Activated naive CD8-positive, alpha-beta T cell (primary cell): ENCODE measurements around the gene IP6K1.
A peak's percentile ranks its signal among the peaks of the same experiment; 100 is the strongest.
"Not testable (repeated sequence)": the region's sequence is repeated elsewhere in the genome, so short reads cannot be mapped to it uniquely, and the experiment has no call there.

Source experiments
- H3K27ac Mint-ChIP-seq: one replicate; pipeline ENCODE4 v1.8.0; 2021; ENCODE audit warnings: mixed read lengths
- H3K27me3 Mint-ChIP-seq: one replicate; pipeline ENCODE4 v1.8.0; 2021; ENCODE audit warnings: mixed read lengths
- H3K36me3 Mint-ChIP-seq: one replicate; pipeline ENCODE4 v1.8.0; 2021; ENCODE audit warnings: mixed read lengths
- H3K4me1 Mint-ChIP-seq: one replicate; pipeline ENCODE4 v1.8.0; 2021; ENCODE audit warnings: low read depth, mixed read lengths
- H3K4me3 Mint-ChIP-seq: one replicate; pipeline ENCODE4 v1.8.0; 2021; ENCODE audit warnings: mild to moderate bottlenecking, mixed read lengths
- H3K9me3 Mint-ChIP-seq: one replicate; pipeline ENCODE4 v1.8.0; 2021; ENCODE audit warnings: low read depth, mixed read lengths

Gene IP6K1

DNA sequence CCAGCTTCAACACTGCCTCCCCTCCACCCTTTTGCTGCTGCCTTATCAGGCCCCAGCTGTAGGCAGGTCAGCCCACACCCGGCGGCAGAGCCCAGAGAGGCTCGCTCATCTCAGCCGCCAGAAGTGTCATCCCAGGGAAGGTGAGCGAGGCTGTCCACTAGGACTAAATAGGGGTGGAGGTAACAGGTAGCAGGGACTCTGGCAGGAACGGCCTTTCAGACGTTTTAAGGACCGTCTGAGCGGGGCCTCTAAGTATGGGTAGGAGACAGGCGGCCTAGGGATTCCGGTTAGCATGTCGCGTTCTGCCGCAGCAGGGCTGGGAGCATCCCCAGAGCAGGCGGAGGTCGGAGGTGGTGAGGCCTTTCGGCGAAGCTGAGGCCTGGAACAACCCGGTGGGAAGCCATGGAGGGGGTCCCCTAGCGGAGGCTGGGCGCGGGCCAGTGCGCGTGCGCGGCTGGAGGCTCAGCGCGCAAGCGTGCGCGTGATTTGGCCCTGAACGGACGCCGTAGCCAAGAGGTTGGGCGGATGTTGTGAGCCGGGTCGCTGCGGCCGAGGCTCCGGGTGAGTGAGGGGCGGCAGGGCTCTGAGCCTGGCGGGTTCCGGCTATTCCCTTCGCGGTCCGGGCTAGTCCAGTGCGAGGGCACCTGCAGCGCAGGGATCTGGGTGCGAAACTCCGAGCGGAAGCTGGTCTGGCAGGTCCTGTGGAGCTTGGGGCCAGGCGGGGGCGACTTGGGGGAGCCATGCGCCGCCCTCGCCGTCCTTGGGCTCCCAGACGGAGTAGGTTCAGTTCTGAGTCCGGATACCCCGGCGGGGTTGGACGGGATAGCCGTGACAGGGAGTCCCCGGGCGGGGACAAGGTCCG lies 97.1 kb downstream of the IP6K1 start, which contains the start of the genes MST1 and RNF123:
MST1 (minus strand) TSS at position 429 of the 862 bp plus-strand sequence. CDS start 783 bp downstream, outside the sequence.
RNF123 (plus strand) TSS at position 512 of the 862 bp plus-strand sequence. CDS start 1,609 bp downstream, outside the sequence.
- peak within 1 kb of the TSS; percentile 95 for H3K27ac Mint-ChIP-seq
- peak within 1 kb of the TSS; percentile 94 for H3K4me3 Mint-ChIP-seq
- H3K9me3 Mint-ChIP-seq = no peaks in the 10 kb centered on the region
- H3K36me3 Mint-ChIP-seq = no peaks in the 10 kb centered on the region
- H3K27me3 Mint-ChIP-seq = no peaks in the 10 kb centered on the region
- peaks cover 33% of the 10 kb centered on the region for H3K4me1 Mint-ChIP-seq

DNA sequence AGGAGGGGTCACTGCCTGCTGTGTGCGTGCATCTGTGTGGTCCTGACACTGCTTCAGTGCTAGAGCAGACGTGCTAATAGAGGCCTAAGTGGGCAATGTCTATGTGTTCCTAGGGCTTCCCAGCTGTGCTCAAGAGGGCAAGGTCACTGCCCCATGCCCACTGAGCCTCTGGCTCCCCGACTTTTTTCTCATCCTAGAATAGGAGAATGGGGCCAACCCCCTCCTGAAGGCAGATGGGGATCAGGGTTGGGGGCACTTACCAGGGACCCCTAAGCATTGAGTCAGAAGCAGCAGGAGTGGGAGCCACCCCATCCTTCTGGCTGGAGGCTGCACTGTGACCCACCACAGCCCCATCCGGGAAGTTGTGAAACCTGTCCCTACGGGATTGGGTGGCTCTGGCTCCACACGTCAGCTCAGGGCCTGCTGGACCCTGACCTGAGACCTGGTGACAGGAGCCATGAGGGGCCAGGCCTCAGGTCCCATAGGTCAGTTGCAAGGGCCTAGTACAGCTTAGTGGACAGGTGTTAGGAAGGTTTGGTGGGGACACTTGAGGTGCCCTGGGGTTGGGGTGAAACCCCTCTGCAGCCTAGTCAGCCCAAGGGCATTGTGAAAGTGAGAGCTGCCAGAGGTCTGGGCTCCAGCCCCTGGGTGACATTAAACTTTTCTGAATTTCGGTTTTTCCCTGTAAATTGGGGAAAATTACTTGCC lies 97.8 kb downstream of the IP6K1 start:
- not testable (repeated sequence) for H3K9me3 Mint-ChIP-seq, H3K36me3 Mint-ChIP-seq, H3K27me3 Mint-ChIP-seq
- Mint-ChIP-seq H3K27ac (peak overlapping the region; percentile 95), H3K4me3 (peak overlapping the region; percentile 94), H3K4me1 (peaks cover 29% of the 10 kb centered on the region)

DNA sequence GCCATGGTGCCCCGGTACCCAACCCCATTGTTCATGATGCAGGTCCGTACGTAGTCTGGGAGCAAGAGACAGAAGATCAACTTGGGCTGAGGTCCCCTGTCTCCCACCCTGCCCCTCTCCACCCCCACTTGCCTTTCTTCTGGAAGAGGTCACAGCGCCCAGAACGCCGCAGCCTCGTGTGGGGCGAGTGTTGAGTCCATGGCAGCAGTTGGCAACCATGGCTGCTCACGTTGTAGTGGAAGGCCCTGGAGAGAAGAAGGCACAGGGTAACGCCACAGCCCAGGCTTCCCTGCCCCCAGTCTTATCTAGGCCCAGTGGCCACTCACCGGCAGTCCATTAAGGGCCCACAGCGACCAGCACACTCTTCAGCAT lies 98.9 kb downstream of the IP6K1 start:
- Mint-ChIP-seq H3K4me3 (peak overlapping the region; percentile 46), H3K4me1 (peaks cover 27% of the 10 kb centered on the region)
- not testable (repeated sequence) for H3K36me3 Mint-ChIP-seq, H3K27me3 Mint-ChIP-seq, H3K27ac Mint-ChIP-seq, H3K9me3 Mint-ChIP-seq

DNA sequence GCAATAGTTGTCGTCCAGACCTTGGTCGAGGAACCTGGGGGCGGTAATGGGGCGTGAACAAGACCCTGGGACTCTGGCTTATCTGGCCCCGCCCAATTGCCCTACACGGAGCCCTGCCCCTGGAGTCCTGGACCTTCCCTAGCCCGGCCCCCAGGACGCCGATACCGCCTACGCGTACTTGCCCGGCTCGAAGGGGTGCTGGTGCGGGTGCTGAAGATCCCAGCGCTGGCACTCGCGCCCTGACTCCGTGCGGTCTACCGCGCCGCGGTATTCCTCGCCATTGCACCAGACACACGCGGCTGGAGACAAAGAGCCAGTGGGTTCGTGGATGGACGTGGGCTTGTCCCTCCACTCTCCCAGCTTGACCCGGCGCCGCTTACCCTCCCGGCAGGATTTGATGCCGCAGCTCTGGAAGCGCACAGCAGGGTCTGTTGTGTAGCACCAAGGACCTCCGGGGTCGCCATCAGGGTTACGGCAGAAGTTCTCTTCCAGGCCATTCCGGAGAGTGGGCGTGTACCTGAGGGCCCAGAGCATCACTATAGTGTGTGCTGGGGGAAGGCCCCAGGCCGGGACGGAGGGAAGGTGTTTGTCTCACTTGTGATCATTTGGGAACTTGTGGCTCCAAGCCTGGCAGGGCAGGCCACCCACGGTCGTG lies 99.4 kb downstream of the IP6K1 start:
- Mint-ChIP-seq H3K4me1 (peaks cover 27% of the 10 kb centered on the region), H3K4me3 (peak overlapping the region; percentile 46)
- H3K27ac Mint-ChIP-seq, H3K36me3 Mint-ChIP-seq, H3K9me3 Mint-ChIP-seq, H3K27me3 Mint-ChIP-seq: not testable (repeated sequence)

DNA sequence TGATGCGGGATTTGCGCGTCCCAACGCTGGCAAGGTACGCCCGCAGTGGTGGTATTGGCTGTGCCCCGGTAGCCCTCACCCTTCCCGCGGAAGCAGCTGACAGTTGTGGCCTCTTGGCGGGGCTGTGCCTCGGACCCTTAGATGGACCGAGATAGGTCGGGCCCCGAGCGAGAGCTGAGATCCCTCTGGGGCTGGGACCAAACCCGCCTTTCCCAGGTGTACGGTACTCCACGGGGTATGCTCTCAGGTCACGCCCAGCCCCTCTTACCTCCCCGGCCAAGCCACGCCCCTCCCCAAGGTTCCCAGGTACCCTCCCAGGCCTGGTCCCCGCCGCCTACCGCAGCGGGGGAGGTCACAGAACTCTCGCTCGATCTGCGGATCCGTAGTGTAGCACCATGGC lies 100.0 kb downstream of the IP6K1 start:
- not testable (repeated sequence) for H3K27ac Mint-ChIP-seq, H3K27me3 Mint-ChIP-seq, H3K9me3 Mint-ChIP-seq, H3K36me3 Mint-ChIP-seq
- peaks cover 27% of the 10 kb centered on the region for H3K4me1 Mint-ChIP-seq
- peak overlapping the region; percentile 66 for H3K4me3 Mint-ChIP-seq

DNA sequence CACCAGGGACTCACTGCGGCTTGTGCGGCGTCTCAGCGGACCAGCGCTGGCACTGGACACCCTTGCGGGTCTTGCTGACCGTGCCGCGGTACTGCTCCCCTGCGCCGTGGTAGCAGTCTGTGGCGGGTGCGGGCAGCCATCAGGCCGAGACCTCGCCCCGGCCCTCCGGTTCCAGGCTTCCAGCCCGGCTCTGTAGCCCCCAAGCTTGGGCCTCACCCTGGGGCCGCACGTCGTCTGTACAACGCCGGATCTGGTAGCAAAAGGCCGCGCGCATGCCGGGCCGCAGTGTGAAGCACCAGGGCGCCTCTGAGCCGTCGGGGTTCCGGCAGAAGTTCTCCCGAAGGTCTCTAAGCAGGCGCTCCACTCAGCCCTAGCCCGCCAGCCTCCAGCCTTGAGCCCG lies 100.5 kb downstream of the IP6K1 start:
- H3K36me3 Mint-ChIP-seq, H3K4me3 Mint-ChIP-seq, H3K27me3 Mint-ChIP-seq, H3K9me3 Mint-ChIP-seq, H3K27ac Mint-ChIP-seq: not testable (repeated sequence)
- peaks cover 22% of the 10 kb centered on the region for H3K4me1 Mint-ChIP-seq

DNA sequence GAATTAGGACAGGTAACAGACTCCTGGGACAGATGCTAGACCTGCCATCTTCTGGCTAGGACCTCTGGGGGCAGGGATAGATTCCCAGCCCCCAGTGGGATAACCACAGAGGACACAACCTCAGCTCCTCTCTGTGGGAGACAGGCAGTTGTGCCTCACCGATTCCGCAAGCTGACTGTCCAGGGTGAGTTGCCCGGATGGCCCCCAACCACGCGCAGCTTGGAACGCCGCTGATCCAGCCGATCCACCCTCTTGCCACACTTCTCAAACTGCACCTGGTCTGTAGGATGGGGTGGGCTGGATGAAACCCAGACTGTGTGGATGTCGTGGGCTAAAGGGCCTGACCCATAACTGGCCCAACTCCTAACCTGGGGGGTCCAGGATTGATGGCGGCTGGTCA lies 101.2 kb downstream of the IP6K1 start:
- not testable (repeated sequence) for H3K9me3 Mint-ChIP-seq, H3K36me3 Mint-ChIP-seq, H3K27me3 Mint-ChIP-seq, H3K27ac Mint-ChIP-seq
- peaks cover 16% of the 10 kb centered on the region for H3K4me1 Mint-ChIP-seq
- peak overlapping the region; percentile 52 for H3K4me3 Mint-ChIP-seq

DNA sequence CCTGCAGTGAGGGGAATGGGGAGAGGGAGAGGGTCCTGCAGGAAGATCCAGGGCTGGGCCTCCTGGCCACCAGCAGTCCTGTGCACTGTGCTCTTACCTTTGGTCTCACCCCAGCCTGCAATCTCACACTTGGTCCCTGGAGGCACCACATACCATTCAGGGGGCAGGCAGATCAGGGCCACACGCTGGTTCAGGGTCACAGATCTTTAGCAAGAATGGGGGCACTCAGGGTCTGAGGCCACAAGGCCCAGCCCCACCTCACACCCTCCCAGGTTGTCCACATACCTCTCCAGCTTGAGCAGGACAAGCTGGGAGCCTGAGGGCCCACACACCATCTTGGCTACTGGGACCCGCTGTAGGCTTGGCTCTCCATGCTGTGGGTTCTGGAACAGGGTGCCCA lies 101.9 kb downstream of the IP6K1 start:
- not testable (repeated sequence) for H3K9me3 Mint-ChIP-seq, H3K27ac Mint-ChIP-seq, H3K4me3 Mint-ChIP-seq, H3K27me3 Mint-ChIP-seq, H3K36me3 Mint-ChIP-seq
- H3K4me1 Mint-ChIP-seq = peaks cover 16% of the 10 kb centered on the region

DNA sequence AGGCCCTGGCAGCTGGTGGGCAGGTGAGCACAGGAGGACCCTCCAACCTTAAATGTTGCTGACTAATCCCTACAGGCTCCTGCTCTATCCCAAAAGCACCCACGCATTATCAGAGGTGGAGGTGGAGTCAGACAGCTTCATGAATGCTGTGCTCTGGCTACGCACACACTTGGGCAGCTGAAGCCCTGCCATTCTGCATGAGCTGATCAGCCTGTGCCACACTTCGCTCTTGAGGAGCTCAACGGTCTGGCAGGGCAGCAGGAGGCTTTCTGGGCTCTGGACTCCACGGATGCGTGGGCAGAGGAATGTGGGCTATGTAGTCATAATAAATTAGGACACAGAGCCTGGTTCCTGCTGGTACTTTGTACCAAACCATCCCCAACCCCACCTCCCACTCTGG lies 103.2 kb downstream of the IP6K1 start:
- no peaks in the 10 kb centered on the region for H3K27me3 Mint-ChIP-seq

DNA sequence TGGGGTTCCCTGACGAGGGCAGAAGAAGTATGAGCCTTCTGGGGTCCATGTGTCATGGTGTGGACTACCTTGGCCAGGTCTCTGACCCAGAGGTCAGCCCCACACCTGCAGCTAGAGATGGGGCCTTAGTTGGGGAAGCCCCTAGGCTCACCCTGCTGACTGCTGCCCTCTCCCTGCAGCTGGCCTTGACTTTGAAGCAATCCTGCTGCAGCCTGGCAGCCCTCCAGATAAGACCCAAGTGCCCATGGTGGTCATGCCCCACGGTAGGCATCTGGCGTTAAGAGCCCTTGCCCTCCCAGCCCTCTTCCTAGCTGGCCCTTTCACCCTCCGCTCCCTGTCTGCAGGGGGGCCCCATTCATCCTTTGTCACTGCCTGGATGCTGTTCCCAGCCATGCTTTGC lies 104.8 kb downstream of the IP6K1 start:
- no peaks in the 10 kb centered on the region for H3K9me3 Mint-ChIP-seq
- no peak overlapping the region for H3K4me3 Mint-ChIP-seq
- H3K4me1 Mint-ChIP-seq = peaks cover 16% of the 10 kb centered on the region
- peaks cover 2% of the 10 kb centered on the region for H3K36me3 Mint-ChIP-seq
- H3K27ac Mint-ChIP-seq = no peak overlapping the region
- no peaks in the 10 kb centered on the region for H3K27me3 Mint-ChIP-seq

More for the DNA sequence above, 103.2 kb downstream of the IP6K1 start:
- peaks cover 9% of the 10 kb centered on the region for H3K4me1 Mint-ChIP-seq
- H3K4me3 Mint-ChIP-seq = no peak overlapping the region
- H3K9me3 Mint-ChIP-seq = no peaks in the 10 kb centered on the region
- peaks cover 2% of the 10 kb centered on the region for H3K36me3 Mint-ChIP-seq
- no peak overlapping the region for H3K27ac Mint-ChIP-seq

DNA sequence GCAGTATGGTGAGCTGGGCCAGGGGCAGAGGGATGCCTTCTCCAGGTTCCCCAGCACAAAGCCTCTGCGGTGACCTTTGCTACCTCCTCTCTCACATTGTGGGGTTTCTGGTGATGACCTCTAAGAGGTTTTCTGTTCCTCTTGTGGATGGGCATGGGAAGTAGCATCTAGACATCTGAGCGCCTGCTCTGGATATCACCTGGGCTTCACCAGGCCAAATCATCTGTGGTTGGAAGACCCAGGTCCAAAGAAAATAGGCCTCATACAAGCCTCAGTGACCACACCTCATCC lies 105.2 kb downstream of the IP6K1 start:
- Mint-ChIP-seq H3K4me3 (no peak overlapping the region), H3K4me1 (peaks cover 17% of the 10 kb centered on the region), H3K36me3 (peaks cover 2% of the 10 kb centered on the region), H3K27me3 (no peaks in the 10 kb centered on the region), H3K27ac (no peak overlapping the region), H3K9me3 (no peaks in the 10 kb centered on the region)

DNA sequence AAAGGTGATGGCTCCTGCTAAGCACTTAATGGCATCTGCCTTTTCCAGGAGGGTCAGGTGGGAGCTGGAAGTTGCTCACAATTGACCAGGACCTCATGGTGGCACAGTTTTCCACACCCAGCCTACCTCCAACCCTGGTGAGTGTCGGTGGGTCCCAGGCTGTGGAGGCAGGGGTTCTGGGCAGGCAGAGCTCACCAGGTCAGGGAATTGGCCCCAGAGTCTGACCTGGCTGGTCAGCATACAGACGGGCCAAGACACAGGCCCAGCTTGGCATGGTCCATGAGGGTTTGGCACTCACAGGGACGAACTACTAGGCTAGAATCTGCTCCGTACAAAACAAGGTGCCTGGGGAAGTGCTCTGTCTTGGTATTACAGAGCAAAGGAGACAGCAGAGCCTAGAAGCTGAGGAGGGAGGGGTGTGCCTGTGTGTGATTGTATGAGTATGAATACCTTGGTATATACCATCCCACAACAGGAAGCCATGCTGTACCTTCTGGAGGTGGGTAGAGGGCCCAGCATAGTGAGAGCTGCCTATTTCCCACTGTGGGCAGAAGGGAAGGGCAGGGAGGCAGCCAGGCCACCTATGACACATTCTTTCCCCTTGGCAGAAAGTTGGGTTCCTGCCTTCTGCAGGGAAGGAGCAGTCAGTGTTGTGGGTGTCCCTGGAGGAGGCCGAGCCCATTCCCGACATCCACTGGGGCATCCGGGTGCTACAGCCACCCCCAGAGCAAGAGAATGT lies 105.7 kb downstream of the IP6K1 start:
- H3K4me3 Mint-ChIP-seq = no peak overlapping the region
- no peaks in the 10 kb centered on the region for H3K27me3 Mint-ChIP-seq
- H3K4me1 Mint-ChIP-seq = peaks cover 21% of the 10 kb centered on the region
- H3K27ac Mint-ChIP-seq = no peak overlapping the region
- no peaks in the 10 kb centered on the region for H3K9me3 Mint-ChIP-seq
- H3K36me3 Mint-ChIP-seq = peaks cover 2% of the 10 kb centered on the region

DNA sequence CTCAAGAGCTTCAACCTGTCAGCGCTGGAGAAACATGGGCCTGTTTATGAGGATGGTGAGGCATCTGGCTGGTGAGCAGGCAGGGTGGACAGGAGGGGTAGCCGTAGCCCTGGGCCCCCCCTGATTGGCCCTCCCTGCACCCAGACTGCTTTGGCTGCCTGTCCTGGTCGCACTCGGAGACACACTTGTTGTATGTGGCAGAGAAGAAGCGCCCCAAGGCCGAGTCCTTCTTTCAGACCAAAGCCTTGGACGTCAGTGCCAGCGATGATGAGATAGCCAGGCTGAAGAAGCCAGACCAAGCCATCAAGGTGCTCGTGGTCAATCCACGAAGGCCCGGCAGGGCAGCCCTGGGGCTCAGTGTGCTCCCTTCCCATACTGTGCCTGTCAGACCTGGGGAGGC lies 110.4 kb downstream of the IP6K1 start:
- Mint-ChIP-seq H3K27ac (no peak overlapping the region), H3K9me3 (no peaks in the 10 kb centered on the region), H3K36me3 (peaks cover 2% of the 10 kb centered on the region), H3K4me3 (peak overlapping the region; percentile 92), H3K27me3 (no peaks in the 10 kb centered on the region), H3K4me1 (peaks cover 42% of the 10 kb centered on the region)

DNA sequence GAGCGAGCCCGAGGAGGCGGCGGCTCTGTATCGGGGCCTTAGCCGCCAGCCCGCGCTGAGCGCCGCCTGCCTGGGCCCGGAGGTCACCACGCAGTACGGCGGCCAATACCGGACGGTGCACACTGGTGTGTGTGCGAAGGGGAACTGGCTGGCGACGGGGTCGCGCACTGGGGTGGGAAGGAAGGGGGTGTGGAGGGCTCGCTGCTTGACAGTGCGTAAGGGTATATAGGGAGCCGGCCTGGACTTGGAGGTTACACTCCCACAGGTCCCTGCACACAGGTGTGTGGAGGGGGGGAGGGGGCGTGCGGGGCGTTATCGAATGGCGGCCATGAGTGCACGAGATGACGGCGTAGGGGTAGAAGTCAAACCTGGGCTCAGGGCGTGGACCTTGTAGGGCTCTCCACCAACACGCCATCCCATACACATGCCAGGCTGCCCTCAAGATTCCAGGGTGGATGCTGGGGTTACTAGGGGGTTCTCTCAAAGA lies 111.8 kb downstream of the IP6K1 start:
- H3K4me3 Mint-ChIP-seq = peak overlapping the region; percentile 92

More for the DNA sequence above, 111.8 kb downstream of the IP6K1 start:
- Mint-ChIP-seq H3K27me3 (no peaks in the 10 kb centered on the region), H3K4me1 (peaks cover 38% of the 10 kb centered on the region), H3K9me3 (no peaks in the 10 kb centered on the region), H3K27ac (peak overlapping the region; percentile 28), H3K36me3 (no peaks in the 10 kb centered on the region)
